ENCODE data around the gene STK24.

Gene STK24

DNA sequence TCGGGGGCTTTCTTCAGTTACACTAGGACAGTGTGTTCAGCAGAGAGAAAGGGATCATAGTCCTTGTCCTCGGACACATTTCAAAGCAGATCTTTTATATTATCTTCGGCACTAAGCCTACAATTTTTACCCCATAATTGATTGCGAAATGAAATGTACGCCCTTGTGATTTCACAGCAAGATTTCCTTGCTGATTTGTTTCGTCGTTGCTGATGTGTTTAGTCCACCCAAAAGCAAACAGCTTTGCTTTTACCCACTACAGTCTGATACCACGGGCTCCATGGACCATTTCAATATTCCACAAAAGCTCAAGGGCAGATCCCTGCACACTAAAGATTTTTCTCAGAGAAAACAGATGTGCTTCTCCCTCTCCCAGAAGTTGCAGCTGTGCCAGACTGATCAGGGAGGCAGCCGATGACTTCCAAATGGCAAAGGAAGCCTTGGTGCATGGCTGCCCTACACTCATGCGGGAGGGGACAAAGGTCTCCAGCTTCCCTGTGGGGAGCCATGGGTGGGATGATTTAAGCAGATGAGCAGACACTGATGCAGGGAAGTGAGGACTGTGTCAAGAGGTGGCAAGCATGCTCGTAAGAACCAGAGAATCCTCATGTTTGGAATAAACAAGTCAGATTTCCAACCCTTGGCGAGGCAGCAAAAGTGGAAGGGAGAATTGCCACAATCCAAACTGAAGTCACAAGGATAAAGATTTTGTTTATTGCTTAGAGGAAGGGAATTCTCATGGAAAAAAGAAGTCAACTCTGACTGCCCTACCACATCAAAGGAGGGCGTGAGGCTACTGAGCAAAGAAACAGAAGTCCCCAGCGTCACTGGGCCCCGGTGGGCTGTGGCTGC lies 81.1 kb downstream of the STK24 start:
- Histone ChIP-seq H3K79me2 (ENCODE audit: low read length) (peaks cover 95% of the 10 kb centered on the region), H3K27me3 (replicated peaks; ENCODE audit: insufficient read depth, low read length) (no peaks in the 10 kb centered on the region), H3K36me3 (replicated peaks; ENCODE audit: insufficient read depth, low read length) (no peaks in the 10 kb centered on the region), H3K4me1 (ENCODE audit: low read length) (peaks cover 7% of the 10 kb centered on the region), H3K9ac (ENCODE audit: low read length) (no peak overlapping the region), H3K9me3 (replicated peaks; ENCODE audit: insufficient read depth, low read length) (no peaks in the 10 kb centered on the region), H2AFZ (ENCODE audit: low read length) (no peak overlapping the region), H3F3A (ENCODE audit: insufficient read depth, low read length) (peaks cover under 1% of the 10 kb centered on the region; the same call in 1 of the 2 replicates), H3K4me3 (ENCODE audit: low read length) (no peak overlapping the region), H3K4me2 (ENCODE audit: low read depth, low read length) (no peak overlapping the region), H3K27ac (ENCODE audit: low read length) (no peak overlapping the region), H3K9me2 (replicated peaks; ENCODE audit: insufficient read depth, low read length) (no peaks in the 10 kb centered on the region), H4K20me1 (ENCODE audit: insufficient read depth, low read length) (peaks cover 36% of the 10 kb centered on the region)
- no peak for DNase-seq
- TF ChIP-seq, protein P1, sequence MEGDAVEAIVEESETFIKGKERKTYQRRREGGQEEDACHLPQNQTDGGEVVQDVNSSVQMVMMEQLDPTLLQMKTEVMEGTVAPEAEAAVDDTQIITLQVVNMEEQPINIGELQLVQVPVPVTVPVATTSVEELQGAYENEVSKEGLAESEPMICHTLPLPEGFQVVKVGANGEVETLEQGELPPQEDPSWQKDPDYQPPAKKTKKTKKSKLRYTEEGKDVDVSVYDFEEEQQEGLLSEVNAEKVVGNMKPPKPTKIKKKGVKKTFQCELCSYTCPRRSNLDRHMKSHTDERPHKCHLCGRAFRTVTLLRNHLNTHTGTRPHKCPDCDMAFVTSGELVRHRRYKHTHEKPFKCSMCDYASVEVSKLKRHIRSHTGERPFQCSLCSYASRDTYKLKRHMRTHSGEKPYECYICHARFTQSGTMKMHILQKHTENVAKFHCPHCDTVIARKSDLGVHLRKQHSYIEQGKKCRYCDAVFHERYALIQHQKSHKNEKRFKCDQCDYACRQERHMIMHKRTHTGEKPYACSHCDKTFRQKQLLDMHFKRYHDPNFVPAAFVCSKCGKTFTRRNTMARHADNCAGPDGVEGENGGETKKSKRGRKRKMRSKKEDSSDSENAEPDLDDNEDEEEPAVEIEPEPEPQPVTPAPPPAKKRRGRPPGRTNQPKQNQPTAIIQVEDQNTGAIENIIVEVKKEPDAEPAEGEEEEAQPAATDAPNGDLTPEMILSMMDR (IDR thresholded peaks at IDR 0.05; ENCODE audit: low read length), result no peak
- TF ChIP-seq EZH2 (optimal IDR thresholded peaks at IDR 0.05; ENCODE audit: low read depth, low read length), result no peak
- no peak for TF ChIP-seq EZH2phosphoT487 (IDR thresholded peaks at IDR 0.05; ENCODE audit: low read length)

DNA sequence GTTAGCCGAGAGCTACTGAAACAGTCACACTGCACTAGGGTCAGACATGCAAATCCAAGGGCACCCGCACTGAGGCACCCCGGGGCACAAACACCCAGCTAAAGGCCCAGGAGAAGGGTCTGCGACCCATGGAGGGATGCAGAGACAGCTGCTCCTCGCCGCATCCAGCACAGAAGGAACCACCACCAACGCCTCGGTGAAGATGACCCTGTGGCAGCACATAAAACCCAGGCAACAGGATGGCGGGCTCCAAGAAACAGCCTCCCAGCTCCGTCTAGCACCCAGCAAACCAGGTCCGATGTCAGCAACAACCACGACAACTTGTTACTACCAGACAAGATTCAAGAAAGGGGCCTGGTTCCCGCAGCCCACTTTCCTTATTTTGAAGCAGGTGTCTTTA lies 82.1 kb downstream of the STK24 start:
- H3K36me3 ChIP-seq (replicated peaks; ENCODE audit: insufficient read depth, low read length), result no peaks in the 10 kb centered on the region
- H3K79me2 ChIP-seq (ENCODE audit: low read length), result peaks cover 95% of the 10 kb centered on the region
- H2AFZ ChIP-seq (ENCODE audit: low read length), result no peak overlapping the region
- H3K27me3 ChIP-seq (replicated peaks; ENCODE audit: insufficient read depth, low read length), result no peaks in the 10 kb centered on the region
- H3K4me3 ChIP-seq (ENCODE audit: low read length), result no peak overlapping the region
- H3K9ac ChIP-seq (ENCODE audit: low read length), result no peak overlapping the region
- H3F3A ChIP-seq (ENCODE audit: insufficient read depth, low read length), result peaks cover 12% of the 10 kb centered on the region
- peaks cover 47% of the 10 kb centered on the region for H4K20me1 ChIP-seq (ENCODE audit: insufficient read depth, low read length)
- H3K9me3 ChIP-seq (replicated peaks; ENCODE audit: insufficient read depth, low read length), result no peaks in the 10 kb centered on the region
- no peak overlapping the region for H3K27ac ChIP-seq (ENCODE audit: low read length)
- DNase-seq, result no peak
- H3K4me2 ChIP-seq (ENCODE audit: low read depth, low read length), result no peak overlapping the region
- TF ChIP-seq, protein P1 (IDR thresholded peaks at IDR 0.05; ENCODE audit: low read length), result no peak
- TF ChIP-seq EZH2 (optimal IDR thresholded peaks at IDR 0.05; ENCODE audit: low read depth, low read length) (no peak), EZH2phosphoT487 (IDR thresholded peaks at IDR 0.05; ENCODE audit: low read length) (no peak)
- no peaks in the 10 kb centered on the region for H3K9me2 ChIP-seq (replicated peaks; ENCODE audit: insufficient read depth, low read length)
- peaks cover 18% of the 10 kb centered on the region for H3K4me1 ChIP-seq (ENCODE audit: low read length)

DNA sequence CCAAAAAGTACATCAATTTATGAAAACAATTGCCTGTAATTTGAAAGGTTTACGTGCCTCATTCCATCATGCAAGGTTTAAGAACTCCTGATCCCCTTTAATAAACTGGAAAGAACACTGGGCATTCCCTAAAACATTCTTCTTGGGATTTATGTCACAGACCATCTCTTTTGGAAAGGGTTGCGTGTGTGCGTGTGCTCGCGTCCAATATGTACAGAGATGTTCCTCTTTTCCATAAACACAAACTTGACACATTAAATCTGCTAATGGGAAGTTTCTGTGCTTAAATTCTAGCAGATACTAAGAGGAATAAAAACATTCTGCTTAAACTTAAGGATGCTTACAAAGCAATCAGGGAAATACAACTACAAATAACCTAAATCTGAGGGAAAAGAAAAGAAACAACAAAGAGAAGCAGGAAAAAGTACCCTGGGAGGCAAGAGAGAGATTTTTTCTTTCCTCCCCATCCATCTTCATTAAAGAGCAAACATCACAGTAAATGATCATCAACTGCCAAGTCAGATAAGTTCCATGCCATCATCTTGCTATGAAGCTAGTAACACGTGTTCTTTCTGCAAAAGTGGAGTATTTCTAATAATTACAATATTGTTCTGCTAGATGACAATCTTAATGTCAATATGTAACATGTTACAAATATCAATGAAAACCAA lies 83.7 kb downstream of the STK24 start:
- no peak overlapping the region for H3K4me3 ChIP-seq (ENCODE audit: low read length)
- H3K4me2 ChIP-seq (ENCODE audit: low read depth, low read length), result no peak overlapping the region
- peaks cover 89% of the 10 kb centered on the region for H3K79me2 ChIP-seq (ENCODE audit: low read length)
- no peak overlapping the region for H3K9ac ChIP-seq (ENCODE audit: low read length)
- no peak for DNase-seq
- H3K27me3 ChIP-seq (replicated peaks; ENCODE audit: insufficient read depth, low read length), result no peaks in the 10 kb centered on the region
- peaks cover 30% of the 10 kb centered on the region for H3K4me1 ChIP-seq (ENCODE audit: low read length)
- H3K27ac ChIP-seq (ENCODE audit: low read length), result no peak overlapping the region
- no peaks in the 10 kb centered on the region for H3K36me3 ChIP-seq (replicated peaks; ENCODE audit: insufficient read depth, low read length)
- peaks cover 46% of the 10 kb centered on the region for H4K20me1 ChIP-seq (ENCODE audit: insufficient read depth, low read length)
- no peaks in the 10 kb centered on the region for H3K9me2 ChIP-seq (replicated peaks; ENCODE audit: insufficient read depth, low read length)
- no peaks in the 10 kb centered on the region for H3K9me3 ChIP-seq (replicated peaks; ENCODE audit: insufficient read depth, low read length)
- TF ChIP-seq, protein P1 (IDR thresholded peaks at IDR 0.05; ENCODE audit: low read length), result no peak
- peaks cover 28% of the 10 kb centered on the region for H3F3A ChIP-seq (ENCODE audit: insufficient read depth, low read length)
- no peak overlapping the region for H2AFZ ChIP-seq (ENCODE audit: low read length)

Data from MM.1S (cell line).